Stimulated activated naive CD4-positive, alpha-beta T cell treated with Interleukin-2 at 50 U/mL for 16 hours (primary cell): ENCODE data around the gene LAMC2.

ENCODE experiments used
- DNase-seq: peaks from one replicate; lab custom pipeline; 2025; lab: John Stamatoyannopoulos, UW

LAMC2 gene

DNA sequence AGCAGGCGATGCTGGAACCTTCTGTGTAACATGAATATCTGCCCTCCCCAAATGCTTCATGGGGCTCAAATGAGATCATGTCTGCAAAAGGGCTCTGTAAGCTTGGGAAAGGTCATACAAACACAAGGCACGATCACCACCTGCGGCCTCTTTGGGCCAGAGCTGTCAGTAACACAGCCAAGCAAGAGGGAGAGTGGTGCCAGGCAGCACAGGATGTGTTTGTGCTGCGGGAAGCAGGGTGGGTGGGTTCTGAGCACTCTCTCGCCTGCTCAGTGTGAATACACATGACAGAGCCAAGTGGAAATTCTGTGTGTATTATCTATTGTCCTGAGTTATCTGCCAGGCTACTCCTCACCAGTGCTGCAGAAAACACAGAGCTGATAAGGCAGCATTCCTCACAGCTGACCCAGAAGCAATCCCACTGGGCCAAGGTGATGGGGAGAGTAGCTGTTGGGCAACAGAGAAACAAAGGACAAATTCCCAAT is 101.2 kb downstream of the LAMC2 start:
- no peak for DNase-seq

GRCh38 chr1:183288583-183288982 is 102.5 kb downstream of the LAMC2 start:
- no peak for DNase-seq

GRCh38 chr1:183289051-183289496 is 103.0 kb downstream of the LAMC2 start:
- no peak for DNase-seq

DNA sequence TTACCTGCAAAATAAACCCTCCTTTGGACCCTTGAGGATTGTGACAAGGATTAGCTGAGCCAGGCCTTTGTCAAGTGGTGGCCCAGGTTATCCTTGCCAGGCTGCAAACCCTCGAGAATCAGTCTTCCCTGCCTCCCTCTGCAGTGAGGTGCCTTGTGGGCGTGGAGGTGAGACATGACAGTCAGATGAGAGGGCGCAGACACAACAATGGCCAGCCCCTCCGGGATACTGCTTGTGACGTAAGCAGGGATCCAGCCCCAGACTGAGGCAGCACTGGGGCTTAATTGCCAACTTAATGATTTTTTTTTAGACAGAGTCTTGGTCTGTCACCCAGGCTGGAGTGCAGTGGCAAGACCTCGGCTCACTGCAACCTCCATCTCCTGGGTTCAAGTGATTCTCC is 104.6 kb downstream of the LAMC2 start:
- DNase-seq: no peak

GRCh38 chr1:183291216-183291762 is 105.2 kb downstream of the LAMC2 start:
- no peak for DNase-seq

- no peak for DNase-seq
These were observed 105.9 kb downstream of the LAMC2 start for GRCh38 chr1:183291802-183292514.

GRCh38 chr1:183293241-183293640 is 107.2 kb downstream of the LAMC2 start:
- no peak for DNase-seq

DNA sequence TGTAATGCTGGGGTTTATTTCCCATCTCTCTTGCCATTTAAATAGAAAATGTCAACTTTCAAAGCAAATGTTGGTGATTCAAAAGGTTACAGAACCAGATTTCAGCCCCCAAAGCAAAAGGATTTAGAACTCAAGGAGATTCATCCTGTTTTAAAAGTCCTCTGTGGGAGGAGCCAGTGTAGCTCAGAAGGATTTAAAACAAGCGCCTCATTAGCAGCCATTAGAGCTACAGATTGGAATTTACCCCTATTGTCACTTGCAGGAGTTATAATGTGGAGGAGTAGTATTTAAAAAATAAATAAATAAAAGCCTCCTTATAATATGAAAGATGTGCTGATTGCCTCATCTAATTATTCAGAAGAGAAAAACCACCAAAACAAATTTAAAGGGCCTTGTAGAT is 107.8 kb downstream of the LAMC2 start:
- no peak for DNase-seq
